NCI-H446 treated with DMSO at 0.1 percent for 48 hours (cell line): ENCODE results near the gene PLEKHA6.
"Not testable (repeated sequence)": the region's sequence is repeated elsewhere in the genome, so short reads cannot be mapped to it uniquely, and the experiment has no call there.

ENCODE experiments used
- DNase-seq: peaks from one replicate; lab custom pipeline; 2025; lab: John Stamatoyannopoulos, UW

The PLEKHA6 gene

DNA sequence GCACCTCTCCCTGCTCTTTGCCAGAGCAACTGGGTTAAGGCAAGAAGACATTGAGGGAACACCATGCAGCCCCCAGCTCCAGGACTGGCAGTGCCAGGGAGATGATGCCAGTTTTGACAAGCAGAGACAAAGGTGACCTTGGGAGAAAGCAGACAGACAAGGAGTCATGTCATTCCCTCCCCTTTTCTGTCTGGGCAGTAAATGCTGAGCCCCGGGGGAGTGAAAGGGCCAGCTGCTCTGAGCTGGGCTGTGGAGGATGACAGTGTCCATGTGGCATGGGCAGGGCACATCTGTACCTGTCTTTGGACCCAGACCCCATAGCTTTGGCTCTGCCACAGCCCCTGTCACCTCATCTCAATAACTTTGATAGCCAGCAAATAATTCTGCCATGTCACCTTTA, 24.2 kb downstream of the PLEKHA6 start:
- peak; percentile 75 for DNase-seq

DNA sequence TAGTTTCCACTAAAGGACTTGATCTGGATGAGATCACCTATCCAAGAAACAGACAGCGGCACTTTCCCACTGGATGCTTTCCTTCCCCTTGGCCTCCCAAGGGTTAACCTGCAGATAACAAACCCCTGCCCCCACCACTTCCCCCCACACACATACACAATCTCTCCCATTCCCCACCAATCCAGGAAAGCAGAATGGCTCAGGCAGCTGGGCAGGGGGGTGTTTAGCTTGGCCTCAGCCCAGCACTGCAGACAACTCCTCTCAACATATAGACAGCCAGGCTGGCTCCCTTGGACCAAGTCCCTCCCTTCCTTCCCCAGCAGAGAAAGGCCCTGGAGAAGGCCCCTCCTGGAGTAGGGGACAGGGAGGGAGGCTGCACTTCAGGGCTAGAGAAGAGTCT, 24.6 kb downstream of the PLEKHA6 start:
- peak; percentile 87 for DNase-seq

DNA sequence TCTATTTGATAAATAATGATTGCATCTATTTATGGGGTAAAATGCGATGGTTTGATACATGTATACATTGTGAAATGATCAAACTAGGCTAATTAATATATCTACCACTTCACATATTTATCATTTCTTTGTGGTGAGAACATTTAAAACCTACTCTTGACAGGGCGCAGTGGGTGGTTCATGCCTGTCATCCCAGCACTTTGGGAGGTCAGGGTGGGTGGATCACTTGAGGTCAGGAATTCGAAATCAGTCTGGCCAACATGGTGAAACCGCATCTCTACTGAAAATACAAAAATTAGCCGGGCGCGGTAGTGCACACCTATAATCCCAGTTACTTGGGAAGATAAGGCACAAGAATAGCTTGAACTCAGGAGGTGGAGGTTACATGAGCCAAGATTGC, 25.3 kb downstream of the PLEKHA6 start:
- no peak for DNase-seq

DNA sequence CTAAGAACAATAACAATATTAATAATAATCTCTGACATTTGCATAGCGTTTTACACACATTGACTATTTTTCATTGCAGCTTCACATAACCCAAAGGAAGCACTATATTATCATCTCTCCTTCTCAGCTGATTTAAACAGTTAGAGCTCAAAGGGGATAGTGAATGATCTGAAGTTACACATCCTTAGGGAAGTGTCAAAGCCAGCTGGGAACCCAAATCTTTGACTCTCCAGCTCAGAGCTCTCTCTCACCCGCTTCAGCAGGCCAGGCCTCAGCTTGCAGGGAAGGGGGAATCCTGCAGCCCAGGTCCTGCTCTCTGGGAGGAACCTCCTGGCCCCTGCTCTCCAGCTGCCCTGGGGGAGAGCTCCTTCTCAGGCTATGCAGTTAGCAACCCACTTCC, 26.3 kb downstream of the PLEKHA6 start:
- no peak for DNase-seq

DNA sequence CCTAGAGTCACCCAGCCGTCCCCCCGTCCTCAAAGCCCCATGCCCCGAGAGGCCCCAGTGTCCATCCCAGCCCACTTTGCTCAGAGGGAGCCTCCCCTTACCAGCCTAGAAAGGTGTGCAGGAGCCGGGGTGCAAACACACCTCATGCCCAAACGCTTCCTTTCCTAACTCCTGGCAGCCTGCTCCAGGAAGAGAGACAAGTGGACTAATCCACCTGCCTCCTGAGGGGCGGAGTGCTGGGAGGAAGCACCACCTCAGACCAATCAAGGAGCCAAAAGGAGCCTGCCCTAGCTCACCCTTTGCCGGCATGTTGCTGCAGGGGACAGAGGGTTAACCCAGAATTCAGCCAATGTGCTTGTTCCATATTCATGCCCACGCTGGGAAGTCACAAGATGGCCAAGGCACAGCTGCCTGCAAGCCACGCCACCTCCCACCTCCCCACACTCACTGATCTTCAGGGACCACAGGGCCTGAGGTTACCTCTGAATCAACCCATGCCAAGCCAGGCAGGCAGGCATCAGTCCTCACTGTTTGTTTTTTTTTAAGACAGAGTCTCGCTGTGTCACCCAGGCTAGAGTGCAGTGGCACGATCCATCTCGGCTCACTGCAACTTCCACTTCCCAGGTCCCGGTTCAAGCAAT, 27.8 kb downstream of the PLEKHA6 start:
- no peak for DNase-seq

DNA sequence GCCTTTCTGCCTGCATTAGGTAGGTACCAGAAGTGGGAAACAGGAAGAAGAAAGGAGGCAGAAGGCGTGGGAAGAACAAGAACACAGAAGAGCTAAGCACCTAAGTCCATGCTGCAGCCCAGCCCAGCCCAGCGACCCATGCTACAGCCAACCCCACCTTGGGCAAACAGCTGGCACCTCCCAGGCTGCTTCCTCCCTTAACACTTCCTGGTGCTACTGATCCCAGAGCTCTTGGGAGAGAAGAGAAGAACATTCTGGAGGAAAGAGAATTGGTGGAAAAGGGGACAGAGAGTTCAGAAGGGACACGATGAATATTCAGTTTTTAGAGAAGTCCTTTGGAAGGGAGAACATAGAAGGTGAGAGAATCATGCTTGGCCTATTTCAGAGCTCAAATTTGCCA, 28.5 kb downstream of the PLEKHA6 start:
- no peak for DNase-seq

DNA sequence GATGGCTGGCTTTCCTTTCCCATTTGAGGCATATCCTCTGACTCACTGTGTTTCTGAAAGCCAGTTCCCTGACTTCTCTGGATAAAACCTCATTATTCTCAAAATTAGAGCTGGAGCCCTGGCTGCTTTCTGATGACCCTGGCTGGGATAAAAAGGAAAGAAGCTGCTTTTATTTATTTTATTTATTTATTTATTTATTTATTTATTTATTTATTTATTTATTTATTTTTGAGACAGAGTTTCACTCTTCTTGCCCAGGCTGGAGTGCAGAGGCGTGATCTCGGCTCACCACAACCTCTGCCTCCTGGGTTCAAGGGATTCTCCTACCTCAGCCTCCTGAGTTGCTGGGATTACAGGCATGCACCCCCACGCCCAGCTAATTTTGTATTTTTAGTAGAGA, 31.9 kb downstream of the PLEKHA6 start:
- DNase-seq = not testable (repeated sequence)

DNA sequence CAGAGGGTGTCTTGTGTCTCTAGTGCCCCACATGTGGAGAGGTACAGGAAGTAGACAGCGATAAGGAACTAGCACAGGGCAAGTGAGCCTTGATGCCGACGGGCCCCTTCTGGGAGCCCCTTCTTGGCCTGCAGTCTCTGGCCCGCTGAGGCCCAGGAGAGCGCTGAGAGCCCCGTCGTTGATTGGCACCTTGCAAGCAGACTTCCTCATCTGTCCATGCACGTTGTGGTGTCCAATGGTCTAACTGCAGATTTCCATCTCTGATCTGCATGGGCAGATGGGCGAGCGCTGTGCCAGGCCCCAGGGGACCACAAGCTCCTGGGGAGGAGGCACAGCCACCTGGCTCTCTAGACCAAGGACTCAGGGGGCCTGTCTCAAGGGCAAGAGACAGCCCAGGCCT, 32.4 kb downstream of the PLEKHA6 start:
- peak; percentile 91 for DNase-seq

DNA sequence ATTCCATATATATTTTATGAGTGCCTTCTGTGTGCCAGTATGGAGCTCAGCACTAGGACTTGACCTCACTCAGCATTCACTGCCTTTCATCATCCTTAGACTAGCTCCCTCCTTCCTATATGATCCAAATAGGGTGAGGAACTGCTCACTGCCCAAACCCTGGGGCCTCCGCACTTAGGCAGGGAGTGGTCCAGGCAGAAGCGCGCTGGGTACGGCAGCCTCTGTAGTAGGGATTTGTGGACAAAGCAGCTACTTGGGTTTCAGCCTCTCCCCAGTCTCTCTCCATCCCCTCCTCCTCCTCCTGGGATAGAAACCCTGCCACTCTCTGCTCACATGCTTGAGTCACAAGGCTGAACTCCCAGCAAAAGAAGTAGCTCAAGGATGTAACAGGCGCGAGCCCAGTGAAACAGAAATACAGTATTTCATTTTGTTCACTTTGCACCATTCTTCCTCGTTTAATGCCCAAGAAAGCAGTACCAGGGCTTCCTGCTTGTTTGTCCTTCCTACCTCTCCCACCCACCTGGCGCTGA, 32.9 kb downstream of the PLEKHA6 start:
- DNase-seq = no peak

DNA sequence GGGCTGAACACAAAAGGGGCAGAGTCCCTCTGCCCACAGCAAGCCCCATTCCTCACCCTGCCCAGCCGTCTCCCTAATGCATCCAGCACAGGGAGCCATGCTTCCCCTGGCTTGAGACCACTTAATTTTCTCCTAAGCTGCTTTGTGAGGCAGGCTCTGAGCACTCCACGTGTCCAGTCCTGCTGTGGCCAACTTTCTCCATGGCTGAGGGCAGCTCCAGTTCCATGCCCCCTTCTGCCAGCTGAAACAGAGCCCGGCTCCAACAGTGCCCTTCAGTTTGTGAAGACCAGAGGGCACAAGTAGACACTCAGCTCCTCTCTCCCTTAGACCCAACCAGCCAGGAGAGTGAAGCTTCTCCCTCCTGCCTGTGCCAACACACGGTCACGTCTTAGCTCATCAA, 33.8 kb downstream of the PLEKHA6 start:
- no peak for DNase-seq

DNA sequence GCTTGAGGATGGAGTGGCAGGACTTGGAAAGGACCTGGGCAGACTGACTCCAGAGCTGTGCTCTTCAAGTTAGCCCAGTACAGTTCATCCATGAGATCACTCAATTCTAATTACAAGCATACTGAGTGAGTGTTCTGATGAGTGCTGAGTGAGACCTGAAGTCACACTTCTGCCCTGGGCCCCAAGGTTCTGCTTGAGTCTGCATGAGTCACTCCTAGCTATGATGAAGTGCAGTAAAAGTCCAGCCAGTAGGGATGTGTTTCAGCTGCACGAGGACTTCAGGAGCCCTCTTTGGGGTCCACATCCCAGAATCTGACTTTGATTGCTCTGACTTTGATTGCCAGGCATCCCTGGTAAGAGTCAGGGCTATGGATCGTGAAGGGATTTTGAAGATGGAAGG, 35.8 kb downstream of the PLEKHA6 start:
- no peak for DNase-seq

DNA sequence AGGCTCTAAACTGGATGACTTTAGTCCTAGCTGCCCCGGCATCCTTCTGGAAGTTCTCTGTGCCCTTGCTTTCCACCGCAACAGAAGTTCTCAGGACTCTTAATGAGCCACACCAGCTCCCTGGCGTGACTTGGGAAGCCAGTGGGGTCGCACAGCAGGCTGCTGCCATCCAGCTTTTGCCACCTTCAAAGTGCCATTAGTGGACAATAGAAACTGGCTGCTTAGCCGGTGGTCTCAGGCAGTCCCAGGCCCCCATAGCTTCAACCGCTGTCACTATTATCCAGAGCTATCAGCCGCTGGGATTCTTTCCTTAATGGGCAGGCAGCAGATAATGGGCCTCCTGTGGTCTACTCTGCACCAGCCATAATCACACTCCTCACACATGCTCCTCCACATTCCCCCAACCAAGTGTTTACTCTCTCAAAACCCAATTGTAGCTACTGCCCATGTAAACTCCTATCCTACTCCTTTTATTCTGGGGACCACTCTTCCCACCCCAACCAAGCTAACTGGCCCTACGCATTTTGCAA, 37.3 kb downstream of the PLEKHA6 start:
- no peak for DNase-seq

DNA sequence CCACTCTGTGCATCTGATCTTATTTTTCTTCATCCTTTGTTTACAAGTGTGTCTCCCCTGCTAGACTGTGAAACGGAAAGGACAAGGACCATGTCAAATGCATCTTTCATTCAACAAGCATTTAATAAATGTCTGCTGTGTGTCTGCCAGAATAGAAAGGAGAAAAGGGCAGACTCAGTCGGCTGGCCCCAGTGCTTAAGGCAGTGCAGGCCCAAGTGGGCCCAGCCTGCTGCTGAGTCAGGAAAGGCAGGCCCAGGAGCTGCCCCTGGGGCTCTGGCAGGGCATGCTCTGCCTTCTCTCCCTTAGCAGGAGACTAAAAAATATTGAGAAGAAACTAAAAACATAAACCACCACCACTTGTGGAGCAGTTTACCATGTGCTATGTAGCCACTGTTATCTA, 38.1 kb downstream of the PLEKHA6 start:
- no peak for DNase-seq

DNA sequence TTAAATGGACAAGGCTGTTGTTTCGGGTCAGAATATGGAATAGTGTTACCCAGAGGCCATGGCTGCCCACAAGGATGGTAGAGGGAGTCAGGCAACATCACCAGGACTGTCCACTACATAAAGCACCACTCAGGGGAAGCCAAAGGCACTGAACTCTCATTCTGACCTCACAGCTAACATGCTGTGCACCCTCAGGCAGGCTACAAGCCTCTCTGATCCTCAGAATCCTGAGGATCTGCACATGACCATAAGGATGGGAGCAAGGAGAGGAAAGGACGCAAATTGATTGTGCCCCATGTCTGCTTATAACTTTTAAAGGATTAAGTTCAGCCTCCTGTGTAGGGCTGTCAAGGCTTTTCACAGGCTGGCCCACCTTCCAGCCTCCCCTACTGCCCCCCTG, 38.7 kb downstream of the PLEKHA6 start:
- no peak for DNase-seq

DNA sequence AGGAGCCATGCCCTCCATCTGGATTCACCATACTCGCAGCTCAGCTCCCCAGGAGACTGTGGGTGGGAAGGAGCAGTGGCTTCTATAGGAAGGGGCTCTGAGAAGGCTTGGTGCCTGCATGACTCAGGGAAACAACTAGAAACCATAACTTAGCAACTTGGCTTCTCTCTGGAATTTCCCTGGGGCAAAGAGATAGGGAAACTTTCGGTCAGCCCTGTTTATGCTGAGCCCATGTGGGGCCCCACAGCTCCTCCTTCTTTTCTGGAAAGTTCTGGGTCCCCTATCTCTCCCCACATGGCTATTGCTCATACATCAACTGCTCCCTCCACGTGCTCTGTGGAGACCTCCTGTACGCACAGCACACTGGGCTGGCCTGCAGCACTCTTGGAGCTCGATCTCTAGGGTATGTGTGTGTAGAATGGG, 39.3 kb downstream of the PLEKHA6 start:
- DNase-seq = no peak

DNA sequence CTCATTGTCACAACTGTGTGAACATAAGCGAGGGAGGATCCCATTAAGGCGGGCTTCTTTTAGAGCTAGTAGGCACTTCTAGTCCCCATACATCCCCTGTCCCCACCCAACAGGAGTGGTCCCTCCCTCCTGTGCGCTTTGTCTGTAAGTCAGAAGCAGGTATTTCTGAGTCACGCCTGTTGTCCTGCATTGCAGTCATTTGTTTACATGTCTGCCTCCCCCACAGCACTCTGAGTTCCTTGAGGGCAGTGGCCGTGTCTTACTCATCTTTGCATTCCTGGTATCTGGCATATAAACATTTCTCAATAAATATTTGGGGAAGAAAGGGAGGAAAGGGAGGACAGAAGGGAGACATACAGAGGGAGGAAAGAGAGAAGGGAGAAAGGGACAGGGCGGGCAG, 40.3 kb downstream of the PLEKHA6 start:
- no peak for DNase-seq

DNA sequence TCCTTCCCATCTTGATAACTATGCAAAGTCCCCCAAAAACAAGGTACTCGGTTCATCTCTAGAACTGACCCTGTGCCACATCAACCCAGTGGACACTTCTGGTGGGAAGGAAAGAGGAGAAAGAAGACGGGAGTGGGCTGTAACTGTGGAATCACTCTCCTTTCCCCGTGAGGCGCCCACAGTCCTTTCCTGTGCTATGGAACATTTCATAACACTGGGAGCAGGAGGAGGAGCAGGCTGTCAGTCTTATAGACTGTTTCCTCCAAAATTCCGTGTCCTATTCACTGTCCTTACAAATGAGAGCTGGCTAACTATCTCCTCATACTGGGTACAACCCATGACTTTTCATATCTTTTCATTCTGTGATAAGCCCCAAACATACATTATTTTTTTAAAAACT, 40.7 kb downstream of the PLEKHA6 start:
- no peak for DNase-seq

DNA sequence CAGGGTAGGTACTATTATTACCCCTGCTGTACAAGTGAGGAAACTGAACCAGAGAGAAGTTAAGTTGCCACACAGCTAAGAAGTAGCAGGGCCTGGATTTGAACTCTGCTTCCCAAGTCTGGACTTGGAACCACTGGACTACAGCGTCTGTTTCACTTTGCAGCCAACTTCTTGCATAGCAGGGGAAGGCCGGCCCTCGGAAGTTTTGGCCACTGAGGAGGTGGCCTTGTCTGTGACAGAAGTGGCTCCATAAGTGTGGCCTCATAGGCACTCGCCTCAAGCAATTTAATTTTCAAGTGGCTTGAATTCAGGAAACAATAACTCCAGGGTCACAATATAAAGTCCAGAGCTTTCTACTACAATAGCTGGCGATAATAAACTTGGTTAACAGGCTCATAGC, 41.4 kb downstream of the PLEKHA6 start:
- no peak for DNase-seq

DNA sequence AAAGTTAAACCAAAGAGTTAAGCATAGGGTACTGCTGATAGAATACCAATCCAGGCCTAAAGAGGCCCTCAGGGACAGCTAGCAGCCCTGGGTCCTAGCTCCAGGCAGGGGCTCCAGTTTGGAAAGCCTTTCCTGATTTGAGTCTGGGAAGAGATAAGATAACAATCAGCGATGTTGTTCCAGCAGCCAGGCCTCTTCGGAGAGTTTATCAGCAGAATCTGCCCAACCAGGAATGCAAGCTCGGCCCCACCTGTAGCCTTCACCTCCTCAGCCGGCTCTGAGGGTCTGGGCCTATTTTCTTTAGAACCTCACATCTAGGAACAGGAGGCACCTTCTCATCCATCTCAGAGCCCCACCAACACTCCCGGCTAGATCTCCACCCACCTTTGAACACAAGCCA, 42.6 kb downstream of the PLEKHA6 start:
- no peak for DNase-seq

DNA sequence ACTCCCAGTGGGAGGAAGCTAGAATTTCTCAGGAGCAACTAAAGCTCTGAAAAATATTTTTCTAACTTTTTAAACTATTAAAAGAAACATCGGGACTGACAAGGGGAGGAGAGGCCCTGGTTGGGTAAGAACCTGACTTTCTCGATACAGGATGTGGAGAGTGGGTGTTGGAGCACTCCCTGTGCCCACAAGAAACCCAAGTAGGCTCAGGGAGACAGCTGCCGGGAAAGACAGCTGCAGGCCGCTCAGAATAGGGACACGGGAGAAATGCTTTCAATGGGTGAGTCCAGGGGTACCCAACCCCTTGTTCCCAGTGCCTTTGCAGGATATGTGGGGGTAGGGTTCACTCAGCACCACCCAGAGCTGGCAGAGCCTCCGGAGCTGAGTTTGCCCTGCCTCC, 43.6 kb downstream of the PLEKHA6 start:
- no peak for DNase-seq

DNA sequence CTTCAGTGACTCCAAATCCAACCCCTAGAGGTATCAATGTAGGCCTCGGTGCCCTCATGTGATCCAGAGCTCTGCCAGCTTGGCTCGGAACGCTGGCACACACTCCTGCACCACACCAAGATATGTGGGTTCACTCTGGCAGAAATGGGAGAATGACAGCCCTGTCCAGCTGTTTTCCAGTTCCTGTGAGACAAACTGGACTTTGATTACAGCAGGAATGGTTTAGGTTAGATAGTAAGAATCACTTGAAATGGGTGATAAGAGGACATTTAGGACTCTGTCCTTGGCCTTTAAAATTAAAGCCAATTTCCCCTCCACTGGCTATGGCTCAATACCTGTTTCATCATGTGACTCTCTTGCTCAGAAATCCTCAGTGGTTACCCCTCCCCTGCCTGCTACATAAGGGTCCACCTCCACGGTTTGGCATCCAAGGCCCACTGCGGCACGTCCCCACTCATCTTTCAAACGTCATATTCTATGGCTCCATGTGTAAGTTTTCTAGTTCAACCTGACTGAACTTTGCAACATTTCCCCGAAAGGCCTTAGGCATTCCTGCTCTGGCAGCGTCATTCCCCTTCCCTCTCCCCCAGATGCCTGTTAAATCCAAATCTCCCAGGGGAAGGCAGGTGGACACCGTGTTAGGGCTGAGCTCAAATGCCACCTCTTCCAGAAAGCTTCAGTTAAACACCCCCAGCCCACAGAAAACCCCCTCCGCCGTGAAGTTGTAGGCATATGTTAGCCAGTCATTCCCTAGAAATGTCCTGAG, 44.7 kb downstream of the PLEKHA6 start:
- DNase-seq = no peak

DNA sequence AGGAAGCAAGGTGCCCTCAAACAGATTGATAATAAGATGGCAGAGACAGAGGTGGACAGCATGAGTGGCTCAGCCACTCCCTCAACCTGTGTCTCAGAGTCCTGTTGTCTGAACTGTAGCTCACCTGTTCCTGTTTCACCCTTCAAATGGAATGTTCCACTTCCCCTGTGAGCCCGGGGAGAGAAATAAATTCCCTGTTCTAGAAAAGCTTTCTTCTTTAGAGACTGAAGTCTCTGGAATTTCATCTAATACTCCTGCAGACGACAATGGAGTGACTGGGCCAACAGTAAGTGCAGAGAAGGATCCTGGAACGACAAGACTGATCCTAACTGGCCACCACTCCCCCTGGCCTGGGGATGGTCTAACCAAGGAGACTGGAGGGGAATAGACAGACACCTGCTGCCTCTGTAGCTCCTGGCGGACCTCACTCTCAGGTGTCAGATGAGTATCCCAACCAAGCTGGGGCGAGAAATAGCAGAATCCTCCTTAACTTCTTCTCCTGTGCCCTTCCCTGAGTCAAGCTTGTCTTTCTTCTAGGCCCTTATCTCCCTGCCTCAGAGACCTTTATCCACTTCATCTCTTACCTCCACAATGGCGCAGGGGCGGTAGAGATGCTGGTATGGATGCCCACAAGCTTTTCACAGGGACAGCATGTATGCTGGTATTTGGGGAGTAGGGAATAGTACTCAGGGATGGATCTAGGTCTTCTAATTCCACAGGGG, 45.4 kb downstream of the PLEKHA6 start:
- no peak for DNase-seq

DNA sequence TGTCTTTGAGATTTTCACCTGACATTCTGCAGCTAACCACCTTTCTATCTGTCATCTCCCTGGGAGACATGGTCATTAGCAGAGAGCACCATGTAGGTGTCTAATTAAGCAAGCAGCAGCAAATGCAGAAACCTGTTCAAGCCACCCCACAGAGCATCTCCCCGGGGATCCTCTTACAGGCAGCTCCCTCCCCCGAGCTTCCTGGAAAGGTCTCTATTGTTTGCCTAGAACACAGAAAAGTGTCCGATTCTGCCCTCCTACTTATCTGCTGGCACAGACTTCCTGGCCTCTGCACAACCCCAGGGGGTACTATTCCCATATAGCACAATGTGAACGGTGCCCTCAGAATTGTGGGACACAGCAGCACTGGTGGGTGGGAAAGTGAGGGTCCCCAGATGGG, 46.1 kb downstream of the PLEKHA6 start:
- DNase-seq = no peak
